ENCODE results near the gene GBA2.

Gene GBA2

GRCh38 chr9:35729700-35730485 is 19.1 kb downstream of the GBA2 start:
- no peaks in the 10 kb centered on the region for H3K27me3 ChIP-seq (ENCODE audit: control insufficient read depth, insufficient read depth, low read length, poor library complexity, severe bottlenecking)
- peaks cover 58% of the 10 kb centered on the region for H3K4me1 ChIP-seq (ENCODE audit: control insufficient read depth, insufficient read depth, low read length)
- H3K27ac ChIP-seq (ENCODE audit: insufficient read depth, low read depth, low read length, poor library complexity, severe bottlenecking) = no peak overlapping the region
- 29 to 31% methylated on average over 6 of the region's 6 CpGs for WGBS, 2 experiments
- no peak overlapping the region for H3K4me3 ChIP-seq (ENCODE audit: insufficient read depth, low read depth, low read length)
- H3K9me3 ChIP-seq (ENCODE audit: control insufficient read depth, low read length) = no peaks in the 10 kb centered on the region
- H3K36me3 ChIP-seq (ENCODE audit: control insufficient read depth, insufficient read depth, low read length) = peaks cover 3% of the 10 kb centered on the region

- Histone ChIP-seq H3K9me3 (ENCODE audit: control insufficient read depth, low read length) (no peaks in the 10 kb centered on the region), H3K4me3 (ENCODE audit: insufficient read depth, low read depth, low read length) (peak overlapping the region; percentile 18), H3K27ac (ENCODE audit: insufficient read depth, low read depth, low read length, poor library complexity, severe bottlenecking) (peak overlapping the region; percentile 57), H3K36me3 (ENCODE audit: control insufficient read depth, insufficient read depth, low read length) (peaks cover 11% of the 10 kb centered on the region), H3K4me1 (ENCODE audit: control insufficient read depth, insufficient read depth, low read length) (peaks cover 58% of the 10 kb centered on the region), H3K27me3 (ENCODE audit: control insufficient read depth, insufficient read depth, low read length, poor library complexity, severe bottlenecking) (no peaks in the 10 kb centered on the region)
- 87 to 93% methylated on average over 3 of the region's 3 CpGs for WGBS, 2 experiments
Observed at GRCh38 chr9:35729101-35729500, 19.9 kb downstream of the GBA2 start.

- H3K4me1 ChIP-seq (ENCODE audit: control insufficient read depth, insufficient read depth, low read length) = peaks cover 54% of the 10 kb centered on the region
- peak overlapping the region; percentile 32 for H3K4me3 ChIP-seq (ENCODE audit: insufficient read depth, low read depth, low read length)
- no peaks in the 10 kb centered on the region for H3K27me3 ChIP-seq (ENCODE audit: control insufficient read depth, insufficient read depth, low read length, poor library complexity, severe bottlenecking)
- H3K27ac ChIP-seq (ENCODE audit: insufficient read depth, low read depth, low read length, poor library complexity, severe bottlenecking) = peak overlapping the region; percentile 97
- WGBS, 2 experiments = 12 to 18% methylated on average over 9 to 10 of the region's 10 CpGs
- peaks cover 16% of the 10 kb centered on the region for H3K36me3 ChIP-seq (ENCODE audit: control insufficient read depth, insufficient read depth, low read length)
- H3K9me3 ChIP-seq (ENCODE audit: control insufficient read depth, low read length) = no peaks in the 10 kb centered on the region
Observed at GRCh38 chr9:35728041-35728971, 20.7 kb downstream of the GBA2 start.

- Histone ChIP-seq H3K27ac (ENCODE audit: insufficient read depth, low read depth, low read length, poor library complexity, severe bottlenecking) (peak overlapping the region; percentile 97), H3K4me1 (ENCODE audit: control insufficient read depth, insufficient read depth, low read length) (peaks cover 51% of the 10 kb centered on the region), H3K27me3 (ENCODE audit: control insufficient read depth, insufficient read depth, low read length, poor library complexity, severe bottlenecking) (no peaks in the 10 kb centered on the region), H3K4me3 (ENCODE audit: insufficient read depth, low read depth, low read length) (peak overlapping the region; percentile 27), H3K9me3 (ENCODE audit: control insufficient read depth, low read length) (no peaks in the 10 kb centered on the region), H3K36me3 (ENCODE audit: control insufficient read depth, insufficient read depth, low read length) (peaks cover 18% of the 10 kb centered on the region)
- WGBS, 2 experiments = 39 to 51% methylated on average over 5 of the region's 5 CpGs
Observed at GRCh38 chr9:35727676-35728040, 21.4 kb downstream of the GBA2 start.

GRCh38 chr9:35726931-35727330 is 22.1 kb downstream of the GBA2 start:
- Histone ChIP-seq H3K9me3 (ENCODE audit: control insufficient read depth, low read length) (no peaks in the 10 kb centered on the region), H3K36me3 (ENCODE audit: control insufficient read depth, insufficient read depth, low read length) (peaks cover 26% of the 10 kb centered on the region), H3K27ac (ENCODE audit: insufficient read depth, low read depth, low read length, poor library complexity, severe bottlenecking) (peak overlapping the region; percentile 97), H3K27me3 (ENCODE audit: control insufficient read depth, insufficient read depth, low read length, poor library complexity, severe bottlenecking) (no peaks in the 10 kb centered on the region), H3K4me3 (ENCODE audit: insufficient read depth, low read depth, low read length) (peak overlapping the region; percentile 6), H3K4me1 (ENCODE audit: control insufficient read depth, insufficient read depth, low read length) (peaks cover 51% of the 10 kb centered on the region)
- WGBS, 2 experiments = 73% methylated on average over 3 of the region's 3 CpGs

- 95 to 96% methylated on average over 11 of the region's 11 CpGs for WGBS, 2 experiments
- H3K27ac ChIP-seq (ENCODE audit: insufficient read depth, low read depth, low read length, poor library complexity, severe bottlenecking) = no peak overlapping the region
- H3K9me3 ChIP-seq (ENCODE audit: control insufficient read depth, low read length) = no peaks in the 10 kb centered on the region
- H3K4me3 ChIP-seq (ENCODE audit: insufficient read depth, low read depth, low read length) = no peak overlapping the region
- peaks cover 41% of the 10 kb centered on the region for H3K36me3 ChIP-seq (ENCODE audit: control insufficient read depth, insufficient read depth, low read length)
- H3K27me3 ChIP-seq (ENCODE audit: control insufficient read depth, insufficient read depth, low read length, poor library complexity, severe bottlenecking) = no peaks in the 10 kb centered on the region
- peaks cover 42% of the 10 kb centered on the region for H3K4me1 ChIP-seq (ENCODE audit: control insufficient read depth, insufficient read depth, low read length)
Observed at GRCh38 chr9:35725362-35725761, 23.7 kb downstream of the GBA2 start.

- WGBS, 2 experiments = 95% methylated on average over 8 of the region's 8 CpGs
- H3K27me3 ChIP-seq (ENCODE audit: control insufficient read depth, insufficient read depth, low read length, poor library complexity, severe bottlenecking) = no peaks in the 10 kb centered on the region
- peaks cover 54% of the 10 kb centered on the region for H3K36me3 ChIP-seq (ENCODE audit: control insufficient read depth, insufficient read depth, low read length)
Observed at GRCh38 chr9:35723908-35724307, 25.1 kb downstream of the GBA2 start.

GRCh38 chr9:35723426-35723825 is 25.6 kb downstream of the GBA2 start:
- Histone ChIP-seq H3K27me3 (ENCODE audit: control insufficient read depth, insufficient read depth, low read length, poor library complexity, severe bottlenecking) (no peaks in the 10 kb centered on the region), H3K36me3 (ENCODE audit: control insufficient read depth, insufficient read depth, low read length) (peaks cover 58% of the 10 kb centered on the region), H3K27ac (ENCODE audit: insufficient read depth, low read depth, low read length, poor library complexity, severe bottlenecking) (no peak overlapping the region), H3K4me3 (ENCODE audit: insufficient read depth, low read depth, low read length) (no peak overlapping the region), H3K9me3 (ENCODE audit: control insufficient read depth, low read length) (no peaks in the 10 kb centered on the region), H3K4me1 (ENCODE audit: control insufficient read depth, insufficient read depth, low read length) (peaks cover 23% of the 10 kb centered on the region)
- 94 to 100% methylated on average over 2 of the region's 2 CpGs for WGBS, 2 experiments

More at GRCh38 chr9:35723908-35724307, 25.1 kb downstream of the GBA2 start:
- Histone ChIP-seq H3K4me3 (ENCODE audit: insufficient read depth, low read depth, low read length) (no peak overlapping the region), H3K9me3 (ENCODE audit: control insufficient read depth, low read length) (no peaks in the 10 kb centered on the region), H3K4me1 (ENCODE audit: control insufficient read depth, insufficient read depth, low read length) (peaks cover 28% of the 10 kb centered on the region), H3K27ac (ENCODE audit: insufficient read depth, low read depth, low read length, poor library complexity, severe bottlenecking) (no peak overlapping the region)

- H3K27me3 ChIP-seq (ENCODE audit: control insufficient read depth, insufficient read depth, low read length, poor library complexity, severe bottlenecking) = no peaks in the 10 kb centered on the region
- H3K9me3 ChIP-seq (ENCODE audit: control insufficient read depth, low read length) = no peaks in the 10 kb centered on the region
- 91 to 93% methylated on average over 4 of the region's 4 CpGs for WGBS, 2 experiments
- H3K4me1 ChIP-seq (ENCODE audit: control insufficient read depth, insufficient read depth, low read length) = no peaks in the 10 kb centered on the region
- H3K27ac ChIP-seq (ENCODE audit: insufficient read depth, low read depth, low read length, poor library complexity, severe bottlenecking) = no peak overlapping the region
- no peak overlapping the region for H3K4me3 ChIP-seq (ENCODE audit: insufficient read depth, low read depth, low read length)
- peaks cover 83% of the 10 kb centered on the region for H3K36me3 ChIP-seq (ENCODE audit: control insufficient read depth, insufficient read depth, low read length)
Observed at GRCh38 chr9:35719546-35719945, 29.5 kb downstream of the GBA2 start.
